ENCODE results near the gene SLC35A2.

The SLC35A2 gene

GRCh38 chrX:48902135-48902534 lies 9.3 kb downstream of the SLC35A2 start:
- no peak overlapping the region for H3K4me3 ChIP-seq (ENCODE audit: low read depth, low read length)
- DNase-seq (ENCODE audit: low read depth): no peak
- TF ChIP-seq, protein P1, sequence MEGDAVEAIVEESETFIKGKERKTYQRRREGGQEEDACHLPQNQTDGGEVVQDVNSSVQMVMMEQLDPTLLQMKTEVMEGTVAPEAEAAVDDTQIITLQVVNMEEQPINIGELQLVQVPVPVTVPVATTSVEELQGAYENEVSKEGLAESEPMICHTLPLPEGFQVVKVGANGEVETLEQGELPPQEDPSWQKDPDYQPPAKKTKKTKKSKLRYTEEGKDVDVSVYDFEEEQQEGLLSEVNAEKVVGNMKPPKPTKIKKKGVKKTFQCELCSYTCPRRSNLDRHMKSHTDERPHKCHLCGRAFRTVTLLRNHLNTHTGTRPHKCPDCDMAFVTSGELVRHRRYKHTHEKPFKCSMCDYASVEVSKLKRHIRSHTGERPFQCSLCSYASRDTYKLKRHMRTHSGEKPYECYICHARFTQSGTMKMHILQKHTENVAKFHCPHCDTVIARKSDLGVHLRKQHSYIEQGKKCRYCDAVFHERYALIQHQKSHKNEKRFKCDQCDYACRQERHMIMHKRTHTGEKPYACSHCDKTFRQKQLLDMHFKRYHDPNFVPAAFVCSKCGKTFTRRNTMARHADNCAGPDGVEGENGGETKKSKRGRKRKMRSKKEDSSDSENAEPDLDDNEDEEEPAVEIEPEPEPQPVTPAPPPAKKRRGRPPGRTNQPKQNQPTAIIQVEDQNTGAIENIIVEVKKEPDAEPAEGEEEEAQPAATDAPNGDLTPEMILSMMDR (conservative IDR thresholded peaks at IDR 0.05; ENCODE audit: low read depth, low read length): no peak

DNA sequence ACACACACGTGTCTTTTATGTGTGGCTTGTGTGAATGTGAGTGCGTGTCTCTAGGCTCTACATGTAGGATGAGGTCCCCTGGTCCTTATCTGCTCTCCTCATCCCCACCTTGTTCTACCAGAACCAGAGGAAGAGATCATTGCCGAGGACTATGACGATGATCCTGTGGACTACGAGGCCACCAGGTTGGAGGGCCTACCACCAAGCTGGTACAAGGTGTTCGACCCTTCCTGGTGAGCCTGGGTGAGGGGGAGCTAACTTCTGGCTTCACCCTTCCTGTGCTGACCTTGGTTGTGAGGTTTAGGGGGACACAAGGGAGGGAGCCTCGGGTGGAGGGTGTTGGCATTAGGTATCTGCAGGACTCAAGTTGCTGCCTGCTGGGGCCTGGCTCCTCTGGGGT lies 10.4 kb downstream of the SLC35A2 start:
- no peak for DNase-seq (ENCODE audit: low read depth)
- TF ChIP-seq, protein P1 (conservative IDR thresholded peaks at IDR 0.05; ENCODE audit: low read depth, low read length): no peak
- H3K4me3 ChIP-seq (ENCODE audit: low read depth, low read length): no peak overlapping the region

DNA sequence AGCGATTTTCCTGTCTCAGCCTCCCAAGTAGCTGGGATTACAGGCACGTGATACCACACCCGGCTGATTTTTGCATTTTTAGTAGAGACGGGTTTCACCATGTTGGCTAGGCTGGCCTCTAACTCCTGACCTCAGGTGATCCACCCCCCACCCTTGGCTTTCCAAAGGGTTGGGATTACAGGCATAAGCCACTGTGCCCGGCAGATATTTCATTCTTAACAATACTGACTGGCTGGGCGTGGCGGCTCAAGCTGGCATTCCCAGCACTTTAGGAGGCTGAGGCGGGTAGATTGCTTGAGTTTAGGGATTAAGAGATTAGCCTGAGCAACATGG lies 12.4 kb downstream of the SLC35A2 start:
- no peak overlapping the region for H3K4me3 ChIP-seq (ENCODE audit: low read depth, low read length)
- DNase-seq (ENCODE audit: low read depth): no peak
- TF ChIP-seq, protein P1 (conservative IDR thresholded peaks at IDR 0.05; ENCODE audit: low read depth, low read length): no peak

DNA sequence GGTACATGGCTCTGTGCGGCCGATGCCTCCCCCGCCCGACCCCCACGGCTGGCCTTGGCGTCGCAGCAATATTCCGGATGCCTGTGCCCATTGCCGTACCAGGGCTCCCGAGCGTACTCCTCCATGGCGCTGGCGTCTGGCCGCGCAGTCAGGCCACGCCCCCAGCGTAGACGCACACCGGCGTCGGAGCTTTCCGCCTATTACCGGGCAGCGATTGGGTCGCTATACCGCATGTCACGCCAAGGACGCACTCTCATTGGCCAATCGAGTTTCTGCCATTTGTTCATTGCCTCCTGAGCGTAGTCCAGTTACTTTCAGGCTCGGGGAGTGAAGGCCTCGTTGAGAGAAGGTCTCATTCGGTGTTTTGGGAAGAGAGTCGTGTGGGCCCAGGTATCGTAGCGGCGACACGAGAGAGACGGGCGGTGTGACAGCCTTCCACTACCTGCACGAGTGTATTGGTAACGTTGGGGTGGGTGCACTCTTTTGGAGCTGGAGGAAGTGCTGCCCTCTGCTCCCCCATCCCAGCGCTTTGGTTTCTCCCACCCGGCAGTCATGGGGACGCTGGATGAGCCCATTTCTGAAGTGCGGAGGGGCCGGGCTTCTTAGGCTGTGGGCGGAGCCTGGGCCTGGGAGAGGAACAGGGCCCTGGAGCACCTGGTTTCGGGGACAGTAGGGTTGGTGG lies 13.7 kb downstream of the SLC35A2 start, which contains the start of the genes PQBP1 and TIMM17B:
PQBP1 (plus strand) TSS at position 306 of the 682 bp plus-strand sequence. CDS start 580 bp downstream, outside the sequence.
TIMM17B (minus strand) TSS at position 144 of the 682 bp plus-strand sequence; CDS start at position 125, 19 bp downstream.
- H3K4me3 ChIP-seq (ENCODE audit: low read depth, low read length): peak within 1 kb of the TSS; percentile 77
- peak; percentile 98 for DNase-seq (ENCODE audit: low read depth)
- TF ChIP-seq, protein P1 (conservative IDR thresholded peaks at IDR 0.05; ENCODE audit: low read depth, low read length): no peak

DNA sequence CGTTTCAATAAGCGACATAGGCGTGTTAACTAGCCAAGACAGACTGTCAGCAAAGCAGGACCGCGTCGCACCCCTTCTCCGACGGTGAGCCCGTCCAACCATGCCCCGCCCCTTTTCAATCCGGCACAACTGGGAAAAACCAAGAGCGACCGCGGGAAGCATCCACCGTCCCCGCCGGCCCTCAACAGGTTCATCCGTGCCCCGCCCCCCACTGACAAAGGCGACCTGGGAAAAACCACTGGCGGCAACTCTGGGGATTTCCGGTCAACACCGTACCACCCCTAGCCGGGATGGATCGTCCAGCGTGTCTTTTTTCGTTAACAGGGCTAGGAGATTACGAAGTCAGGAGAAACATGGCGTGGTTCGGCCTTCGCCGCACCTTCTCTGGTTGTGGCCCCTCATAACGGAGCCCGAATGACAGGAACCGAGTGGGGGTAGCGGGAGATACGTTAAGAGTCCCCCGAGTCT lies 14.3 kb downstream of the SLC35A2 start:
- DNase-seq (ENCODE audit: low read depth): peak; percentile 78
- H3K4me3 ChIP-seq (ENCODE audit: low read depth, low read length): peak overlapping the region; percentile 77
- TF ChIP-seq, protein P1 (conservative IDR thresholded peaks at IDR 0.05; ENCODE audit: low read depth, low read length): no peak

DNA sequence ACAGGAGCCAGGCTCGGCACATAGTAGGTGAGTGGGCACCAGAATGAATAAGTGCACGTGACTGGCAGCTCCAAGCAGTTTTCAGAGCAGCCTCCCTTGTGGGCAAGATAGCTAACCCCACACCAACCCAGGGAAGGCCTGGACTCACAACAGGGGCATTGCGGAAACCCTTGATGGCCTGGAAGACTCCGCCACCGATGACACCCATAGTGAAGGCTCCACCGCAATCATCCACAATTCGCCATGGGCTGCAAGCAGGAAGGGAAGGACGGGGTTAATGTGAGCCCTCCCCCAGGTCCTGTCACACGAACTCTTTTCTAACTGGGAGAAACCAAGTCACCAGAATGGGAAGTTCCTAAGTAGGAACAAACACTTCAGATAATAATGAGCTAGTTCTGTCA lies 14.8 kb downstream of the SLC35A2 start:
- TF ChIP-seq, protein P1 (conservative IDR thresholded peaks at IDR 0.05; ENCODE audit: low read depth, low read length): no peak
- peak; percentile 46 for DNase-seq (ENCODE audit: low read depth)
- H3K4me3 ChIP-seq (ENCODE audit: low read depth, low read length): peak overlapping the region; percentile 77

DNA sequence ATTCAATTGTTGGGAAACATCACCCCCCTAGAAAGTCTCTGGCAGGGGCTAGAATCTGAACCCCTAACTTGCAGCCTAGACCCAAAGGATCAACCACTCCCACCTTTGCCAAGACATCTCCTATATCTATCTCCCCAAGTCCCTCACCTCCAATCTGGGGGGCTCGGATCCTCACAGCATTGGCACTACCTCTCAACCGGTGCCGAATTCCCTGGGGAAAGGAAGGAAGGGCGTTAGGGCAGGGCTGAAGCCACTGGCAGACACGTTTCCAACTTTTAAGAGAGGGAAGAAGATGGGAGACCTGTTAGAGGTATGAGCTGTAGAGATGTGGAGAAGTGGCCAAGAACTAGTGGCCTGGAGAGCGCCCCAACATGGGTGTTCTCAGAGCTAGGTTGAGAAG lies 16.6 kb downstream of the SLC35A2 start:
- TF ChIP-seq, protein P1 (conservative IDR thresholded peaks at IDR 0.05; ENCODE audit: low read depth, low read length): no peak
- H3K4me3 ChIP-seq (ENCODE audit: low read depth, low read length): no peak overlapping the region
- no peak for DNase-seq (ENCODE audit: low read depth)
